GM18870 (cell line): ENCODE data around the gene IL1B.

Source experiments
- ATAC-seq: cut with Tn5 transposase; IDR thresholded peaks from one replicate; pipeline ENCODE4 v1.9.1; 2021; ENCODE audit warnings: moderate library complexity; ENCODE audit not compliant: unreplicated experiment

The IL1B gene

GRCh38 chr2:112787294-112787693 lies 49.3 kb downstream of the IL1B start:
- ATAC-seq, result no peak

GRCh38 chr2:112784199-112785189 lies 52.1 kb downstream of the IL1B start, which contains the start of gene IL1A:
Gene IL1A (minus strand): TSS chr2:112784493. CDS start chr2:112783770, 723 bp downstream.
- no peak for ATAC-seq

GRCh38 chr2:112783187-112783714 lies 53.3 kb downstream of the IL1B start:
- no peak for ATAC-seq

GRCh38 chr2:112782234-112782799 lies 54.3 kb downstream of the IL1B start:
- ATAC-seq, result peak; percentile 68
